HFFc6 (cell line): ENCODE results near the gene RNF222. TPM values are rescaled to one million over a fixed set of nuclear protein-coding genes. Genes with fewer than 3 reads are reported as not detected.

Experiments used
- DNase-seq: peaks from one replicate; pipeline ENCODE4 v3.0.0-alpha.2; 2018
- H3K27ac Mint-ChIP-seq: 2 replicates; pipeline ENCODE4 v1.8.0; 2020; ENCODE audit warnings: mild to moderate bottlenecking, mixed read lengths
- H3K27me3 Mint-ChIP-seq: 2 replicates; pipeline ENCODE4 v1.8.0; 2021; ENCODE audit warnings: mild to moderate bottlenecking, moderate library complexity, mixed read lengths; ENCODE audit not compliant: insufficient read depth
- H3K36me3 Mint-ChIP-seq: 2 replicates; pipeline ENCODE4 v1.8.0; 2021; ENCODE audit warnings: low read depth, mixed read lengths
- H3K4me1 Mint-ChIP-seq: 2 replicates; pipeline ENCODE4 v1.8.0; 2020; ENCODE audit warnings: low read depth, mixed read lengths
- H3K4me3 Mint-ChIP-seq: 2 replicates; pipeline ENCODE4 v1.8.0; 2020; ENCODE audit warnings: mild to moderate bottlenecking, moderate library complexity, mixed read lengths
- H3K9me3 Mint-ChIP-seq: 2 replicates; pipeline ENCODE4 v1.8.0; 2020; ENCODE audit warnings: mild to moderate bottlenecking, mixed read lengths
- CTCF ChIP-seq: fragments of 200-600 bp; sonication (generic); IDR thresholded peaks from 2 replicates; pipeline ENCODE4 v1.5.0; 2021; ENCODE audit warnings: antibody characterized with exemption, mild to moderate bottlenecking
- total RNA-seq, 6 experiments: library from RNA; stranded (reverse); fragmentation: NEBNext Ultra II Directional; extraction: Animal tissue kit (Norgen Biotek cat#: 25700); gene quantifications; 2 replicates in 1 of 6; 3 replicates in 5 of 6; pipeline ENCODE4 v1.2.3, GENCODE V29; 2021

RNF222 gene
- total RNA-seq, 6 experiments from 2014 or later = not detected

- no peaks in the 10 kb centered on the region for H3K9me3 Mint-ChIP-seq
- no peaks in the 10 kb centered on the region for H3K36me3 Mint-ChIP-seq
- H3K4me3 Mint-ChIP-seq = no peak overlapping the region
- TF ChIP-seq CTCF = no peak
- H3K27ac Mint-ChIP-seq = peak overlapping the region; percentile 80
- no peaks in the 10 kb centered on the region; the same call in 1 of the 2 replicates for H3K27me3 Mint-ChIP-seq
- peaks cover 55% of the 10 kb centered on the region for H3K4me1 Mint-ChIP-seq
- peak; percentile 58 for DNase-seq
Observed at GRCh38 chr17:8362651-8363332, 34.8 kb downstream of the RNF222 start.

GRCh38 chr17:8360751-8361150 lies 36.9 kb downstream of the RNF222 start:
- H3K27me3 Mint-ChIP-seq = peaks cover 2% of the 10 kb centered on the region; the same call in 1 of the 2 replicates

GRCh38 chr17:8360260-8360659 lies 37.4 kb downstream of the RNF222 start:
- no peak for DNase-seq
- no peaks in the 10 kb centered on the region for H3K36me3 Mint-ChIP-seq
- peaks cover 2% of the 10 kb centered on the region; the same call in 1 of the 2 replicates for H3K27me3 Mint-ChIP-seq
- peak overlapping the region; percentile 71; the same call in 1 of the 2 replicates for H3K4me3 Mint-ChIP-seq
- no peak overlapping the region for H3K27ac Mint-ChIP-seq
- TF ChIP-seq CTCF = no peak
- H3K4me1 Mint-ChIP-seq = peaks cover 39% of the 10 kb centered on the region
- H3K9me3 Mint-ChIP-seq = no peaks in the 10 kb centered on the region

More at GRCh38 chr17:8360751-8361150, 36.9 kb downstream of the RNF222 start:
- DNase-seq = no peak
- H3K4me3 Mint-ChIP-seq = no peak overlapping the region
- peaks cover 44% of the 10 kb centered on the region for H3K4me1 Mint-ChIP-seq
- no peak overlapping the region for H3K27ac Mint-ChIP-seq
- H3K36me3 Mint-ChIP-seq = no peaks in the 10 kb centered on the region
- H3K9me3 Mint-ChIP-seq = no peaks in the 10 kb centered on the region
- no peak for TF ChIP-seq CTCF

GRCh38 chr17:8359769-8360168 lies 37.9 kb downstream of the RNF222 start:
- peak overlapping the region; percentile 29; the same call in 1 of the 2 replicates for H3K27ac Mint-ChIP-seq

GRCh38 chr17:8357910-8358309 lies 39.7 kb downstream of the RNF222 start:
- H3K27me3 Mint-ChIP-seq = peaks cover 9% of the 10 kb centered on the region
- H3K4me3 Mint-ChIP-seq = no peak overlapping the region
- no peak for TF ChIP-seq CTCF
- H3K36me3 Mint-ChIP-seq = no peaks in the 10 kb centered on the region
- H3K4me1 Mint-ChIP-seq = peaks cover 30% of the 10 kb centered on the region
- DNase-seq = no peak
- H3K27ac Mint-ChIP-seq = no peak overlapping the region
- no peaks in the 10 kb centered on the region for H3K9me3 Mint-ChIP-seq

More at GRCh38 chr17:8359769-8360168, 37.9 kb downstream of the RNF222 start:
- peaks cover 3% of the 10 kb centered on the region; the same call in 1 of the 2 replicates for H3K27me3 Mint-ChIP-seq
- peak; percentile 69 for DNase-seq
- H3K4me1 Mint-ChIP-seq = peaks cover 34% of the 10 kb centered on the region
- no peaks in the 10 kb centered on the region for H3K36me3 Mint-ChIP-seq
- H3K4me3 Mint-ChIP-seq = peak overlapping the region; percentile 71
- no peaks in the 10 kb centered on the region for H3K9me3 Mint-ChIP-seq
- no peak for TF ChIP-seq CTCF
